ENCODE results near the gene RNF168. TPM values are rescaled to one million over a fixed set of nuclear protein-coding genes. Genes with fewer than 3 reads are reported as not detected.
A peak's percentile ranks its signal among the peaks of the same experiment; 100 is the strongest.
"Not testable (repeated sequence)": the region's sequence is repeated elsewhere in the genome, so short reads cannot be mapped to it uniquely, and the experiment has no call there.

The RNF168 gene
- total RNA-seq, 1 donor from 2014 or later, result 26.9 TPM

GRCh38 chr3:196517162-196517800 lies 13.7 kb upstream of the RNF168 start:
- no peak for FAIRE-seq
- no peak for DNase-seq (ENCODE audit: low spot score in 2 of 2)

- DNase-seq (ENCODE audit: low spot score in 2 of 2) (no peak), FAIRE-seq (no peak)
Measured at GRCh38 chr3:196514913-196515621, 11.5 kb upstream of the RNF168 start, which contains the start of gene SMCO1. SMCO1 (minus strand) TSS chr3:196515346; CDS start chr3:196515209, 137 bp downstream.

DNA sequence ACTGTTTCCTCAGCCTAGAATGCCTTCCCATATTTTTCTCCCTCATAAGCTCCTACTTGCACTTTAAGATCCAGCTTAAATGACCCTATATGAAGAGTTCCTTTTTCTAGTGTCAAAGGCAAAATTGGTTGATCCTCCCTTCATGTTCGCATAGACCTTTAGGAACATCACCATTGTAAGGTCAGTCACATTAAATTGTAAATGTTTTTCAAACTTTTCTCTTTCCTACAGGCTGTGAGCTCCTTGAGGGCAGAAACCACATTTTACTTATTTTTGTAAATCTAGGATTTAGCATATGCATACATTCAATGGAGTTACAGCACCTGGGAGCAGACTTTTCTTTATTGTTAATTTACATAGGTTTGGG lies 10.8 kb upstream of the RNF168 start:
- FAIRE-seq, result no peak
- DNase-seq (ENCODE audit: low spot score in 2 of 2), result no peak

- FAIRE-seq (no peak), DNase-seq (ENCODE audit: low spot score in 2 of 2) (no peak)
Measured at GRCh38 chr3:196513697-196514349, 10.3 kb upstream of the RNF168 start.

DNA sequence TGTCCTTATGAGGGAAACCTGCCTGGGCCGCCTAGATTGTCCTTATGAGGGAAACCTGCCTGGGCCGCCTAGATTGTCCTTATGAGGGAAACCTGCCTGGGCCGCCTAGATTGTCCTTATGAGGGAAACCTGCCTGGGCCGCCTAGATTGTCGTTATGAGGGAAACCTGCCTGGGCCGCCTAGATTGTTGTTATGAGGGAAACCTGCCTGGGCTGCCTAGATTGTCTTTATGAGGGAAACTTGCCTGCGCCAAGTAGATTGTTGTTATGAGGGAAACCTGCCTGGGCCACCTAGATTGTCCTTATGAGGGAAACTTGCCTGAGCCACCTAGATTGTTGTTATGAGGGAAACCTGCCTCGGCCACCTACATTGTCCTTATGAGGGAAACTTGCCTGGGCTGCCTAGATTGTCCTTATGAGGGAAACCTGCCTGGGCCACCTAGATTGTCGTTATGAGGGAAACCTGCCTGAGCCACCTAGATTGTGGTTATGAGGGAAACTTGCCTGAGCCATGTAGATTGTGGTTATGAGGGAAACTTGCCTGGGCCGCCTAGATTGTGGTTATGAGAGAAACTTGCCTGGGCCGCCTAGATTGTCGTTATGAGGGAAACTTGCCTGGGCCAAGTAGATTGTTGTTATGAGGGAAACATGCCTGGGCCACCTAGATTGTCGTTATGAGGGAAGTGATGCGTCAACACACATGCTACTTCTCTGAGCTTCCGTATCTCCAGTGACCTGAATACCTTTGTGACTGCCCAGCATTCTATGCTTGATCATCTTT lies 8.3 kb upstream of the RNF168 start:
- not testable (repeated sequence) for FAIRE-seq; DNase-seq (ENCODE audit: low spot score in 2 of 2)

GRCh38 chr3:196511108-196511507 lies 7.5 kb upstream of the RNF168 start:
- not testable (repeated sequence) for FAIRE-seq; DNase-seq (ENCODE audit: low spot score in 2 of 2)

DNA sequence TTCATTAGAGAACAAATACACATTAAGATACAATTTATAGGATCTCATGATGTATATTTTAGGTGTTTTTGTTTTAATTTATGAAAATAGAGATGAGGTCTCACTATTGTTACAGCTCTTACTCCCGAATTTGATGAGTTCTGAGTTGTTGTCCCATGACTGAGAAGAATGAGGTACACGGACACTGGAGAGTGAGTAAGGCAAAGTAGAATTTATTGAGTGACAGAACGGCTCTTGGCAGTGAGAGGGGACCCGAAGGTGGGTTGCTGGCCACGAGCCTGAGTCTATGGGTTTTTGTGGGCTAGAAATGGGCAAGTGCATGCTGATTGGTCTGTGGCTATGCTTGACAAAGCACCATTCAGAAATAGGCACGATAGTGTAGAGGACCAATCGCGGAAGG lies 3.1 kb upstream of the RNF168 start:
- no peak for FAIRE-seq
- DNase-seq (ENCODE audit: low spot score in 2 of 2), result no peak

DNA sequence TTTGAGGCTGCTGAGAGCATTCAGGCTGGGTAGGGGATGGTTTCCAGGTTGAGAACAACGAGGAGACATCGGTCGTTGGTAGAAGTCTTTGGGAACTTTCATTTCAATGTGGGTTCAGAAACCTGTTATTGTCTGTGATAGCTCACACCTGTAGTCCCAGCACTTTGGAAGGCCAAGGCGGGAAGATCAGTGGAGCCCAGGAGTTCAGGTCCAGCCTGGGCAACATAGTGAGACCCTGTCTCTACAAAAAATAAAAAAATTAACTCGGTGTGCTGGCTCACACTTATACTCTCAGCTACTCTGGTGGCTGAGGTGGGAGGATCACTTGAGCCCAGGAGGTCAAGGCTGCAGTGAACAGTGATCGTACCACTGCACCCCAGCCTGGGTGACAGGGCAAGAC lies 988 bp upstream of the RNF168 start:
- FAIRE-seq (no peak), DNase-seq (ENCODE audit: low spot score in 2 of 2) (no peak)

GRCh38 chr3:196504077-196504398 lies 470 bp upstream of the RNF168 start:
- not testable (repeated sequence) for FAIRE-seq; DNase-seq (ENCODE audit: low spot score in 2 of 2)

GRCh38 chr3:196502775-196503195 lies 783 bp downstream of the RNF168 start:
- FAIRE-seq, result no peak
- peak; percentile 46 to 58 for DNase-seq (ENCODE audit: low spot score in 2 of 2)

DNA sequence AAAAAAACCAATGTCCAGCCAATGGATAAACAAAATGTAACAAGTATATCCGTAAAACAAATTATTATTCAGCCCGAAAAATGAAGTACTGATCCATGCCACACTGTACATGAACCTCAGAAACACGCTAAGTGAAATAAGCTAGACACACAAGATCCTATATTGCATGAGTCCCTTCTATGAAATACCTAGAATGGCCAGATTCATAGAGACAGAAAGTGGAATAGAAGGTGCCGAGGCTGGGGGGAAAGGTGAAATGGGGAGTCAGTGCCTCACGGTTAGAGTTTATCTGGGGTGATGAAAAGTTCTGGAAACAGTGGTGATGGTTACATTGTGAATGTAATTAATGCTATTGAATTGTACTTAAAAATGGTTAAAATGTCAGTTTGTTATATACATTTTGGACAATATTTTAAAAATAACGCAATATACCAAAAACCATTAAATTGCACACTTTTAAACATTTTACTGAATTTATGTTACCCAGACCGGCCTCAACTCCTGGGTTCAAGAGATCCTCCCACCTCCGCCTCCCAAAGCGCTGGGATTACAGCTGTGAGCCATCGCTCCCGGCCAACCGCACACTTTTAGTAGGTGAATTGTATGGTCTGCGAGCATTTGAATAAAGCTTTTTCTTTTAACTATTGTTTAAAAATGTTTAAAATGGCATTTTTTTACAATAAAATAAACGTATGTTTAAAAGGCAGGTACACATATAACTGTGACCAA lies 2.1 kb downstream of the RNF168 start:
- FAIRE-seq (no peak), DNase-seq (ENCODE audit: low spot score in 2 of 2) (no peak)

- FAIRE-seq, result no peak
- DNase-seq (ENCODE audit: low spot score in 2 of 2), result no peak
Measured at GRCh38 chr3:196499807-196500524, 3.6 kb downstream of the RNF168 start.

DNA sequence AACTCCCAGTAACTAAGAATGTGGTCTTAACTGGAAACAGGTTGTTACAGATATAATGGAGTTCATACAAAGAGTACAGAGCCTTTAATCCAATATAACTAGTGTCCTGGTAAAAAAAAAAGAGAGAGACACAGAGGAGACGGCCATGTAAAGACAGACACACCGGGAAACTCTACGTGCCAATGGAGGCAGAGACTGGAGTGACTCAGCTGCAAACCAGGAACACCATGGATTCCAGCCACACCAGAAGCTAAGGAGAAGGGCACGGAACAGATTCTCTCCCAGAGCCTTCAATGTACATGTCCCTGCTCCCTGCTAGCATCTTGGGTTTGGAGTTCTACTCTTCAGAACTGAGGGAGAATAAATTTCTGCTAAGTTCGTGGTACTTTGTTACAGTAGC lies 4.5 kb downstream of the RNF168 start:
- FAIRE-seq (no peak), DNase-seq (ENCODE audit: low spot score in 2 of 2) (no peak)

DNA sequence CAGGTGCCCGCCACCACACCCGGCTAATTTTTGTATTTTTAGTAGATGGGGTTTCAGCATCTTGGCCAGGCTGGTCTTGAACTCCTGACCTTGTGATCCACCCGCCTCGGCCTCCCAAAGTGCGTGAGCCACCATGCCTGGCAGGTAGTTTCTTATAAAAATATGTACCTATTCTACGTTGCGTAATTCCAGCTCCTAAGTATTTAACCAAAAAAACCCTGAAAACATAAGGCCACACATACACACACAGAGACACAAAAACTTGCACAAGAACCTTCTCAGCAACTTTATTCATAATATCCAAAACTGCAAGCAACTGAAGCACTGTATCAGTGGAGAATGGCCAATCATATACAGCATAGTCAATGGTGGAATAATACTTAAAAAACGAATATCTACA lies 5.3 kb downstream of the RNF168 start:
- no peak for DNase-seq (ENCODE audit: low spot score in 2 of 2)
- no peak for FAIRE-seq

GRCh38 chr3:196496183-196496582 lies 7.4 kb downstream of the RNF168 start:
- DNase-seq (ENCODE audit: low spot score in 2 of 2) (no peak), FAIRE-seq (no peak)

DNA sequence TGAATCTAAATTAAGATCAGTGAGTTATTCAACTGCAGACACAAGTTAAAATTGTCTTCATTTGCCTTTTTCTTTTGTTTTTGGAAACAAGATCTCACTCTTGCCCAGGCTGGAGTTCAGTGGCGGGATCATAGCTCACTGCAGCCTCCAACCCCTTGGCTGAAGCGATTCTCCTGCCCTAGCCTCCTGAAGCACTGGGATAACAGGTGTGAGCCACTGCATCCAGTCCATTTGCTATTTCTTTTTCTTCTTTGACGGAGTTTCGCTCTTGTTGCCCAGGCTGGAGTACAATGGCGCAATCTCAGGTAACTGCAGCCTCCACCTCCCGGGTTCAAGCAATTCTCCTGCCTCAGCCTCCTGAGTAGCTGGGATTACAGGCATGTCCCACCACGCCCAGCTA lies 10.3 kb downstream of the RNF168 start:
- DNase-seq (ENCODE audit: low spot score in 2 of 2) (no peak), FAIRE-seq (no peak)

GRCh38 chr3:196492080-196492479 lies 11.5 kb downstream of the RNF168 start:
- no peak for FAIRE-seq
- no peak for DNase-seq (ENCODE audit: low spot score in 2 of 2)

DNA sequence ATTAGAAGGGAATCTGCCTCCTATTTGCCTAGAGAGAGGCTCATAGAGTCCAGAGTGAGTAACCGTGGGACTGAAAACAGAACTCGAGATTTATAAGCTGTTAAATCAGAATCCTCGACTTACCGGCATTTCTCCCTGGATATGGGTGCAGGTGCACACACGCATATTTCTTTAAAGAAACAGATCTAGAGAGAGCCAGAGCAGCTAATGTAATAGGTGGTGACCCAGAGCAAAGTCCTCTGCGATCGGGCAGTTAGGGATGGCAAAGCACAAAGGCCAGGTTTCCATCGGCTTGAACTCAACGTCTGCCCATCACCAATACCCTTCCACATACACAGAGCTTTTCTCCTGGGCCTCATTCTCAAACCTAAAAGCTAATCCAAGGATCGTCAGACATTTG lies 13.8 kb downstream of the RNF168 start:
- no peak for DNase-seq (ENCODE audit: low spot score in 2 of 2)
- no peak for FAIRE-seq

- no peak for DNase-seq (ENCODE audit: low spot score in 2 of 2)
- FAIRE-seq, result no peak
Measured at GRCh38 chr3:196486263-196486662, 17.3 kb downstream of the RNF168 start.

DNA sequence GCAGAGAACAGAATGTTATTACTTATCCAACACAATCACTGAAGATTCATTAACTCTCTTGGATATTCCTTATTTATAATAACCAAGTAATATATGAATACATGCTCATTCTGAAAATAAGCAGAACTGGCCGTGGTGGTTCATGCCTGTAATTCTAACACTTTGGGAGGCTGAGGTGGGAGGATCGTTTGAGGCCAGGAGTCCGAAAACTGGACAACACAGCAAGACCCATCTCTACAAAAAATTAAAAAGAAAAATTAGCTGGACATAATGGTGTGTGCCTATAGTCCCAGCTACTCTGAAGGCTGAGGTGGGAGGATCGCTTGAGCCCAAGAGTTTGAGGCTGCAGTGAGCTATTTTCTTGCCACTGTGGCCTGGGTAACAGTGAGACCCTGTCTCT lies 25.9 kb downstream of the RNF168 start:
- DNase-seq (ENCODE audit: low spot score in 2 of 2) (no peak), FAIRE-seq (no peak)
